Endothelial cell (in vitro differentiated cells): ENCODE results near the gene ARHGAP26. TPM values are rescaled to one million over a fixed set of nuclear protein-coding genes. Genes with fewer than 3 reads are reported as not detected.

Experiments used
- DNase-seq: peaks from one replicate; pipeline ENCODE4 v3.0.0; 2021; ENCODE audit warnings: low spot score
- H3K27ac Mint-ChIP-seq: one replicate; pipeline ENCODE4 v1.8.0; 2021; ENCODE audit warnings: mixed read lengths, inconsistent platforms; ENCODE audit not compliant: unreplicated experiment
- H3K27me3 Mint-ChIP-seq: one replicate; pipeline ENCODE4 v1.8.0; 2021; ENCODE audit warnings: mild to moderate bottlenecking, moderate library complexity, mixed read lengths, inconsistent platforms; ENCODE audit not compliant: unreplicated experiment
- H3K36me3 Mint-ChIP-seq: one replicate; pipeline ENCODE4 v1.8.0; 2021; ENCODE audit warnings: mild to moderate bottlenecking, low read depth, mixed read lengths, inconsistent platforms; ENCODE audit not compliant: unreplicated experiment
- H3K4me1 Mint-ChIP-seq: one replicate; pipeline ENCODE4 v1.8.0; 2021; ENCODE audit warnings: mild to moderate bottlenecking, mixed read lengths, inconsistent platforms; ENCODE audit not compliant: unreplicated experiment
- H3K4me3 Mint-ChIP-seq: one replicate; pipeline ENCODE4 v1.8.0; 2021; ENCODE audit warnings: mild to moderate bottlenecking, mixed read lengths, inconsistent platforms; ENCODE audit not compliant: unreplicated experiment
- H3K9me3 Mint-ChIP-seq: one replicate; pipeline ENCODE4 v1.8.0; 2021; ENCODE audit warnings: mixed read lengths, inconsistent platforms; ENCODE audit not compliant: unreplicated experiment
- CTCF ChIP-seq: fragments of 200-600 bp; sonication (generic); IDR thresholded peaks from one replicate; pipeline ENCODE4 v1.5.0; 2021; ENCODE audit warnings: antibody characterized with exemption; ENCODE audit not compliant: unreplicated experiment
- total RNA-seq: library from RNA; stranded (reverse); fragmentation: NEBNext Ultra II Directional; extraction: Animal tissue kit (Norgen Biotek cat#: 25700); gene quantifications from one replicate; pipeline ENCODE4 v1.2.1, GENCODE V29; 2021; ENCODE audit not compliant: unreplicated experiment

ARHGAP26 gene
- total RNA-seq, 1 donor from 2014 or later: 81.5 TPM

GRCh38 chr5:143139585-143139984 lies 369.4 kb downstream of the ARHGAP26 start:
- no peak for TF ChIP-seq CTCF
- DNase-seq: no peak
- no peak overlapping the region for H3K27ac Mint-ChIP-seq
- peaks cover 10% of the 10 kb centered on the region for H3K36me3 Mint-ChIP-seq
- no peak overlapping the region for H3K4me3 Mint-ChIP-seq
- no peaks in the 10 kb centered on the region for H3K9me3 Mint-ChIP-seq
- H3K27me3 Mint-ChIP-seq: peaks cover 2% of the 10 kb centered on the region
- peaks cover 5% of the 10 kb centered on the region for H3K4me1 Mint-ChIP-seq

GRCh38 chr5:143140492-143141203 lies 370.5 kb downstream of the ARHGAP26 start:
- Mint-ChIP-seq H3K4me1 (peaks cover 5% of the 10 kb centered on the region), H3K9me3 (no peaks in the 10 kb centered on the region), H3K36me3 (peaks cover 6% of the 10 kb centered on the region), H3K27ac (no peak overlapping the region), H3K4me3 (no peak overlapping the region), H3K27me3 (peaks cover 2% of the 10 kb centered on the region)
- no peak for TF ChIP-seq CTCF
- DNase-seq: no peak

GRCh38 chr5:143141652-143142051 lies 371.5 kb downstream of the ARHGAP26 start:
- no peaks in the 10 kb centered on the region for H3K9me3 Mint-ChIP-seq

GRCh38 chr5:143142596-143143435 lies 372.6 kb downstream of the ARHGAP26 start:
- peaks cover 18% of the 10 kb centered on the region for H3K36me3 Mint-ChIP-seq
- no peak for TF ChIP-seq CTCF
- H3K9me3 Mint-ChIP-seq: no peaks in the 10 kb centered on the region
- H3K27me3 Mint-ChIP-seq: peaks cover 2% of the 10 kb centered on the region
- DNase-seq: no peak
- H3K4me3 Mint-ChIP-seq: no peak overlapping the region
- H3K4me1 Mint-ChIP-seq: peaks cover 5% of the 10 kb centered on the region
- no peak overlapping the region for H3K27ac Mint-ChIP-seq

More at GRCh38 chr5:143141652-143142051, 371.5 kb downstream of the ARHGAP26 start:
- no peak for TF ChIP-seq CTCF
- peaks cover 2% of the 10 kb centered on the region for H3K27me3 Mint-ChIP-seq
- DNase-seq: no peak
- no peak overlapping the region for H3K4me3 Mint-ChIP-seq
- H3K27ac Mint-ChIP-seq: no peak overlapping the region
- peaks cover 8% of the 10 kb centered on the region for H3K36me3 Mint-ChIP-seq
- H3K4me1 Mint-ChIP-seq: peaks cover 5% of the 10 kb centered on the region

- DNase-seq: no peak
- no peak overlapping the region for H3K4me3 Mint-ChIP-seq
- H3K27me3 Mint-ChIP-seq: peaks cover 2% of the 10 kb centered on the region
- no peaks in the 10 kb centered on the region for H3K9me3 Mint-ChIP-seq
- peaks cover 16% of the 10 kb centered on the region for H3K36me3 Mint-ChIP-seq
- H3K4me1 Mint-ChIP-seq: no peaks in the 10 kb centered on the region
- TF ChIP-seq CTCF: no peak
- H3K27ac Mint-ChIP-seq: no peak overlapping the region
Measured at GRCh38 chr5:143143973-143144372, 373.8 kb downstream of the ARHGAP26 start.
